PFSK-1 (cell line): ENCODE measurements around the gene NRP1.

Experiments used
- FOXP2 ChIP-seq: optimal IDR thresholded peaks from 2 replicates; pipeline ENCODE3; 2011; ENCODE audit warnings: borderline replicate concordance, control low read depth, inconsistent platforms; ENCODE audit not compliant: insufficient read depth; ENCODE audit errors: extremely low read length, extremely low read depth
- POLR2AphosphoS5 ChIP-seq: IDR thresholded peaks from 2 replicates; pipeline ENCODE4 v1.6.1; 2012; ENCODE audit warnings: low read depth, mild to moderate bottlenecking, control low read depth, low read length, moderate library complexity
- SIN3A ChIP-seq: IDR thresholded peaks from 2 replicates; pipeline ENCODE4 v1.6.1; 2012; ENCODE audit warnings: mild to moderate bottlenecking, low read length, moderate library complexity, borderline replicate concordance; ENCODE audit not compliant: insufficient read depth
- TAF1 ChIP-seq: IDR thresholded peaks from 2 replicates; pipeline ENCODE4 v1.6.1; 2012; ENCODE audit warnings: low read length, control low read depth, borderline replicate concordance; ENCODE audit not compliant: insufficient read depth
- TF ChIP-seq, protein P1 (sequence below), 2 experiments: IDR thresholded peaks; 2 replicates each; pipeline versions ENCODE4 v1.6.1 to v1.8.0; 2011 to 2012; ENCODE audit warnings: low read depth in 2 of 2, low read length in 2 of 2, control low read depth in 1 of 2, inconsistent platforms in 1 of 2, mild to moderate bottlenecking in 1 of 2, moderate library complexity in 1 of 2; ENCODE audit not compliant: insufficient read depth in 1 of 2

DNA sequence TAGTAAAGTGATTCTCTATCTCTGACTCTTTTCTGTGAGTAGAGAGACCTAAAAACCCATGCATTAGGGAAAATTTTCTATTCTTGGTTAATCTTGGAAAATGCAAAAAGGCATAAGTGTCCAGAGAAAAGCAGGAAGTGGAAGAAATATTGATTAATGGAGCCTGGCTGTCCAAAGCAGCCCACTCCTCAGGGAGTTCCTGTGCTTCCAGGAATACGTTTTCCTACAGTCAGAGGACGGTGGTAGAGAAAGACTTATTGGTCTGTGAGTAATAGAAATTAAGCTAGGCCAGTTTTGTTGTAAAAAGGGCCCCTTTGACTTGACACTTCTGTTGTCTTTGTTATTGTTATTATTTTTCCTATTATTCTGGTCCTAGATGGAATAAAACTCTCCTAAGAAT, 157.8 kb downstream of the NRP1 start:
- TF ChIP-seq, protein P1, sequence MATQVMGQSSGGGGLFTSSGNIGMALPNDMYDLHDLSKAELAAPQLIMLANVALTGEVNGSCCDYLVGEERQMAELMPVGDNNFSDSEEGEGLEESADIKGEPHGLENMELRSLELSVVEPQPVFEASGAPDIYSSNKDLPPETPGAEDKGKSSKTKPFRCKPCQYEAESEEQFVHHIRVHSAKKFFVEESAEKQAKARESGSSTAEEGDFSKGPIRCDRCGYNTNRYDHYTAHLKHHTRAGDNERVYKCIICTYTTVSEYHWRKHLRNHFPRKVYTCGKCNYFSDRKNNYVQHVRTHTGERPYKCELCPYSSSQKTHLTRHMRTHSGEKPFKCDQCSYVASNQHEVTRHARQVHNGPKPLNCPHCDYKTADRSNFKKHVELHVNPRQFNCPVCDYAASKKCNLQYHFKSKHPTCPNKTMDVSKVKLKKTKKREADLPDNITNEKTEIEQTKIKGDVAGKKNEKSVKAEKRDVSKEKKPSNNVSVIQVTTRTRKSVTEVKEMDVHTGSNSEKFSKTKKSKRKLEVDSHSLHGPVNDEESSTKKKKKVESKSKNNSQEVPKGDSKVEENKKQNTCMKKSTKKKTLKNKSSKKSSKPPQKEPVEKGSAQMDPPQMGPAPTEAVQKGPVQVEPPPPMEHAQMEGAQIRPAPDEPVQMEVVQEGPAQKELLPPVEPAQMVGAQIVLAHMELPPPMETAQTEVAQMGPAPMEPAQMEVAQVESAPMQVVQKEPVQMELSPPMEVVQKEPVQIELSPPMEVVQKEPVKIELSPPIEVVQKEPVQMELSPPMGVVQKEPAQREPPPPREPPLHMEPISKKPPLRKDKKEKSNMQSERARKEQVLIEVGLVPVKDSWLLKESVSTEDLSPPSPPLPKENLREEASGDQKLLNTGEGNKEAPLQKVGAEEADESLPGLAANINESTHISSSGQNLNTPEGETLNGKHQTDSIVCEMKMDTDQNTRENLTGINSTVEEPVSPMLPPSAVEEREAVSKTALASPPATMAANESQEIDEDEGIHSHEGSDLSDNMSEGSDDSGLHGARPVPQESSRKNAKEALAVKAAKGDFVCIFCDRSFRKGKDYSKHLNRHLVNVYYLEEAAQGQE (IDR thresholded peaks at IDR 0.05; ENCODE audit: insufficient read depth in 1 of 2, low read depth in 2 of 2, low read length in 2 of 2), result no peak
- TF ChIP-seq POLR2AphosphoS5 (no peak), SIN3A (no peak), TAF1 (no peak), FOXP2 (no peak)
